ENCODE results near the gene ZNRD2.

DNA sequence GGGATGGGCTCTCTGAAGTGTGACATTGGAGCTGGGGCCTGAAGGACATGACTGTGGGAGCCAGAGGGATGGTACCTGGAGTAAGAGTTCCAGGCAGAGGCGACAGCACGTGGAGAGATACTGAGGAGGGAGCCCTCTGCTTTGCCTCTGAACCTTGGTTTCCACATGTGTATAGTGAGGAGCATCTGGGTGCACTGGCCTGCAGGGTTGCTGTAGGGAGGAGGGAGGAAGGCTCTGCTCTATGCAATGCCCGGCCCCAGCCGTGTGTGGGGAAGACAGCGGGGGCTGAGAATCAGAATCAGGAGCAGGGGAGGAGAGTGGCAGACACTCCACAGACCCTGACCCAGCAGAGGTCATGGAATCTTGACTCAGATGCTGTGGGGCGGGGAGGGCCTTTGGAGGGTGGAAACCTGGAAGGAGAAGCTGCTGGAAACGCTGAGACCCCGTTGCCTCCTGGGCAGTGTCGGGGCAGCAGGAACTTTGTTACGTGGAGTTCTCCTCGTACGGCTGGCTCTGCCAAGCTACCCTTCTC is 41.4 kb upstream of the ZNRD2 start:
- TF ChIP-seq, protein P1, sequence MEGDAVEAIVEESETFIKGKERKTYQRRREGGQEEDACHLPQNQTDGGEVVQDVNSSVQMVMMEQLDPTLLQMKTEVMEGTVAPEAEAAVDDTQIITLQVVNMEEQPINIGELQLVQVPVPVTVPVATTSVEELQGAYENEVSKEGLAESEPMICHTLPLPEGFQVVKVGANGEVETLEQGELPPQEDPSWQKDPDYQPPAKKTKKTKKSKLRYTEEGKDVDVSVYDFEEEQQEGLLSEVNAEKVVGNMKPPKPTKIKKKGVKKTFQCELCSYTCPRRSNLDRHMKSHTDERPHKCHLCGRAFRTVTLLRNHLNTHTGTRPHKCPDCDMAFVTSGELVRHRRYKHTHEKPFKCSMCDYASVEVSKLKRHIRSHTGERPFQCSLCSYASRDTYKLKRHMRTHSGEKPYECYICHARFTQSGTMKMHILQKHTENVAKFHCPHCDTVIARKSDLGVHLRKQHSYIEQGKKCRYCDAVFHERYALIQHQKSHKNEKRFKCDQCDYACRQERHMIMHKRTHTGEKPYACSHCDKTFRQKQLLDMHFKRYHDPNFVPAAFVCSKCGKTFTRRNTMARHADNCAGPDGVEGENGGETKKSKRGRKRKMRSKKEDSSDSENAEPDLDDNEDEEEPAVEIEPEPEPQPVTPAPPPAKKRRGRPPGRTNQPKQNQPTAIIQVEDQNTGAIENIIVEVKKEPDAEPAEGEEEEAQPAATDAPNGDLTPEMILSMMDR (IDR thresholded peaks at IDR 0.05 in 2 of 3, conservative IDR thresholded peaks at IDR 0.05 in 1 of 3; ENCODE audit: control insufficient read depth in 2 of 3, extremely low read depth in 1 of 3, insufficient read depth in 1 of 3, low read depth in 3 of 3, low read length in 3 of 3): no peak
- TF ChIP-seq SP1 (IDR thresholded peaks at IDR 0.05; ENCODE audit: low read depth, low read length) (no peak), POLR2A (IDR thresholded peaks at IDR 0.05; ENCODE audit: low read depth, low read length) (no peak), FOXM1 (IDR thresholded peaks at IDR 0.05; ENCODE audit: low read depth, low read length) (no peak), POLR2AphosphoS5 (IDR thresholded peaks at IDR 0.05; ENCODE audit: low read length) (no peak), SIN3A (IDR thresholded peaks at IDR 0.05; ENCODE audit: low read depth, low read length) (no peak), CHD2 (IDR thresholded peaks at IDR 0.05; ENCODE audit: borderline replicate concordance, low read depth, low read length) (no peak)
- TF ChIP-seq, protein P2, sequence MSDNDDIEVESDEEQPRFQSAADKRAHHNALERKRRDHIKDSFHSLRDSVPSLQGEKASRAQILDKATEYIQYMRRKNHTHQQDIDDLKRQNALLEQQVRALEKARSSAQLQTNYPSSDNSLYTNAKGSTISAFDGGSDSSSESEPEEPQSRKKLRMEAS (IDR thresholded peaks at IDR 0.05; ENCODE audit: low read depth, low read length): no peak
- TF ChIP-seq, protein P3, sequence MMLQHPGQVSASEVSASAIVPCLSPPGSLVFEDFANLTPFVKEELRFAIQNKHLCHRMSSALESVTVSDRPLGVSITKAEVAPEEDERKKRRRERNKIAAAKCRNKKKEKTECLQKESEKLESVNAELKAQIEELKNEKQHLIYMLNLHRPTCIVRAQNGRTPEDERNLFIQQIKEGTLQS (IDR thresholded peaks at IDR 0.05; ENCODE audit: borderline replicate concordance, extremely low read depth, low read depth, low read length): no peak
- TF ChIP-seq, protein P4, sequence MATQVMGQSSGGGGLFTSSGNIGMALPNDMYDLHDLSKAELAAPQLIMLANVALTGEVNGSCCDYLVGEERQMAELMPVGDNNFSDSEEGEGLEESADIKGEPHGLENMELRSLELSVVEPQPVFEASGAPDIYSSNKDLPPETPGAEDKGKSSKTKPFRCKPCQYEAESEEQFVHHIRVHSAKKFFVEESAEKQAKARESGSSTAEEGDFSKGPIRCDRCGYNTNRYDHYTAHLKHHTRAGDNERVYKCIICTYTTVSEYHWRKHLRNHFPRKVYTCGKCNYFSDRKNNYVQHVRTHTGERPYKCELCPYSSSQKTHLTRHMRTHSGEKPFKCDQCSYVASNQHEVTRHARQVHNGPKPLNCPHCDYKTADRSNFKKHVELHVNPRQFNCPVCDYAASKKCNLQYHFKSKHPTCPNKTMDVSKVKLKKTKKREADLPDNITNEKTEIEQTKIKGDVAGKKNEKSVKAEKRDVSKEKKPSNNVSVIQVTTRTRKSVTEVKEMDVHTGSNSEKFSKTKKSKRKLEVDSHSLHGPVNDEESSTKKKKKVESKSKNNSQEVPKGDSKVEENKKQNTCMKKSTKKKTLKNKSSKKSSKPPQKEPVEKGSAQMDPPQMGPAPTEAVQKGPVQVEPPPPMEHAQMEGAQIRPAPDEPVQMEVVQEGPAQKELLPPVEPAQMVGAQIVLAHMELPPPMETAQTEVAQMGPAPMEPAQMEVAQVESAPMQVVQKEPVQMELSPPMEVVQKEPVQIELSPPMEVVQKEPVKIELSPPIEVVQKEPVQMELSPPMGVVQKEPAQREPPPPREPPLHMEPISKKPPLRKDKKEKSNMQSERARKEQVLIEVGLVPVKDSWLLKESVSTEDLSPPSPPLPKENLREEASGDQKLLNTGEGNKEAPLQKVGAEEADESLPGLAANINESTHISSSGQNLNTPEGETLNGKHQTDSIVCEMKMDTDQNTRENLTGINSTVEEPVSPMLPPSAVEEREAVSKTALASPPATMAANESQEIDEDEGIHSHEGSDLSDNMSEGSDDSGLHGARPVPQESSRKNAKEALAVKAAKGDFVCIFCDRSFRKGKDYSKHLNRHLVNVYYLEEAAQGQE (IDR thresholded peaks at IDR 0.05; ENCODE audit: low read depth, low read length): no peak
